Loucy (cell line): ENCODE results near the gene SLCO2B1.

ENCODE experiments used
- EZH2phosphoT487 ChIP-seq: fragments of 200-600 bp; IDR thresholded peaks from 2 replicates; pipeline ENCODE4 v1.6.1; 2018; ENCODE audit warnings: antibody characterized with exemption, mild to moderate bottlenecking, moderate library complexity, borderline replicate concordance
- TF ChIP-seq, protein P1 (sequence below): fragments of 200-600 bp; sonication (generic); conservative IDR thresholded peaks from 2 replicates; pipeline ENCODE4 v1.5.1; 2014; ENCODE audit warnings: mild to moderate bottlenecking, antibody characterized with exemption, low read length

DNA sequence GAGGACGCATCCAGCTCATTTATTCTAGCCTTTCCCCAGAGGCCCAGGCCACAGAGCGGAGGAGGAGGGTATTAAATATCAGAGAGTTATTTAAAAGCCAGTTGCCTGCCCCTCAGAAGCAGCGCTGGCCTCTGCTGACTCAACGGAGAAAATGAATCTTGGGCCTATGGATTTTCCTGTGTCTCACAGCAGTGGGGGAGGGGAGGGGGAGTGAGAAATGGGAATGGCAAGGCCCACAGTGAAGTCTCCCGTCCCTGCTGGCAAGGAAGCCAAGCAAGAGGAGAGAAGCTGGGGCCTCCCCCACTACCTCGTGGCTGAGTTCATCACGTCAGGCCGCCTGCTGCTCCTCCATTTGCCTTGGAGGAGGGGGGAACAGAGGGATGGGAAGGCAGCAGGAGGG, 85.2 kb downstream of the SLCO2B1 start:
- TF ChIP-seq, protein P1, sequence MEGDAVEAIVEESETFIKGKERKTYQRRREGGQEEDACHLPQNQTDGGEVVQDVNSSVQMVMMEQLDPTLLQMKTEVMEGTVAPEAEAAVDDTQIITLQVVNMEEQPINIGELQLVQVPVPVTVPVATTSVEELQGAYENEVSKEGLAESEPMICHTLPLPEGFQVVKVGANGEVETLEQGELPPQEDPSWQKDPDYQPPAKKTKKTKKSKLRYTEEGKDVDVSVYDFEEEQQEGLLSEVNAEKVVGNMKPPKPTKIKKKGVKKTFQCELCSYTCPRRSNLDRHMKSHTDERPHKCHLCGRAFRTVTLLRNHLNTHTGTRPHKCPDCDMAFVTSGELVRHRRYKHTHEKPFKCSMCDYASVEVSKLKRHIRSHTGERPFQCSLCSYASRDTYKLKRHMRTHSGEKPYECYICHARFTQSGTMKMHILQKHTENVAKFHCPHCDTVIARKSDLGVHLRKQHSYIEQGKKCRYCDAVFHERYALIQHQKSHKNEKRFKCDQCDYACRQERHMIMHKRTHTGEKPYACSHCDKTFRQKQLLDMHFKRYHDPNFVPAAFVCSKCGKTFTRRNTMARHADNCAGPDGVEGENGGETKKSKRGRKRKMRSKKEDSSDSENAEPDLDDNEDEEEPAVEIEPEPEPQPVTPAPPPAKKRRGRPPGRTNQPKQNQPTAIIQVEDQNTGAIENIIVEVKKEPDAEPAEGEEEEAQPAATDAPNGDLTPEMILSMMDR, result no peak
- TF ChIP-seq EZH2phosphoT487, result no peak
